ENCODE results near the gene P4HTM. TPM values are rescaled to one million over a fixed set of nuclear protein-coding genes. Genes with fewer than 3 reads are reported as not detected.
A peak's percentile ranks its signal among the peaks of the same experiment; 100 is the strongest.

Gene P4HTM
- total RNA-seq, 1 experiment from 2014 or later, result 17.6 TPM

GRCh38 chr3:49012441-49013017, 22.5 kb downstream of the P4HTM start:
- no peak overlapping the region for H3K4me3 ChIP-seq (ENCODE audit: insufficient read depth, low read depth, low read length)
- H3K36me3 ChIP-seq (replicated peaks; ENCODE audit: control insufficient read depth, insufficient read depth, low read length), result peaks cover 42% of the 10 kb centered on the region
- H3K27me3 ChIP-seq (ENCODE audit: control insufficient read depth, insufficient read depth, low read length), result no peaks in the 10 kb centered on the region
- DNase-seq, result no peak

DNA sequence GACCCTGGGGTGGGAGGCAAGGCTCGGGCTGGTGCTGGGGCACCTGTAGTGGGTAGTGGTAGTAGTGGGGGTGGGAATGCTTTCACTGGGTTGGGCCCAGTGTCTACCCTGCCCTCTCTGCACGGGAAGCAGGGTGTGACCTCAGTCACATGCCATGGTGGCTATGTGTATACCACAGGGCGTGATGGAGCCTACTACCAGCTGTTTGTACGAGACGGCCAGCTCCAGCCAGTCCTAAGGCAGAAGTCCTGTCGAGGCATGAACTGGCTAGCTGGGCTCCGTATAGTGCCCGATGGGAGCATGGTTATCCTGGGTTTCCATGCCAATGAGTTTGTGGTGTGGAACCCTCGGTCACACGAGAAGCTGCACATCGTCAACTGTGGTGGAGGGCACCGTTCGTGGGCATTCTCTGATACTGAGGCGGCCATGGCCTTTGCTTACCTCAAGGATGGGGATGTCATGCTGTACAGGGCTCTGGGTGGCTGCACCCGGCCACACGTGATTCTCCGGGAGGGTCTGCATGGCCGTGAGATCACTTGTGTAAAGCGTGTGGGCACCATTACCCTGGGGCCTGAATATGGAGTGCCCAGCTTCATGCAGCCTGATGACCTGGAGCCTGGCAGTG, 23.2 kb downstream of the P4HTM start:
- DNase-seq, result no peak
- no peak overlapping the region for H3K4me3 ChIP-seq (ENCODE audit: insufficient read depth, low read depth, low read length)
- peaks cover 42% of the 10 kb centered on the region for H3K36me3 ChIP-seq (replicated peaks; ENCODE audit: control insufficient read depth, insufficient read depth, low read length)
- H3K27me3 ChIP-seq (ENCODE audit: control insufficient read depth, insufficient read depth, low read length), result no peaks in the 10 kb centered on the region

DNA sequence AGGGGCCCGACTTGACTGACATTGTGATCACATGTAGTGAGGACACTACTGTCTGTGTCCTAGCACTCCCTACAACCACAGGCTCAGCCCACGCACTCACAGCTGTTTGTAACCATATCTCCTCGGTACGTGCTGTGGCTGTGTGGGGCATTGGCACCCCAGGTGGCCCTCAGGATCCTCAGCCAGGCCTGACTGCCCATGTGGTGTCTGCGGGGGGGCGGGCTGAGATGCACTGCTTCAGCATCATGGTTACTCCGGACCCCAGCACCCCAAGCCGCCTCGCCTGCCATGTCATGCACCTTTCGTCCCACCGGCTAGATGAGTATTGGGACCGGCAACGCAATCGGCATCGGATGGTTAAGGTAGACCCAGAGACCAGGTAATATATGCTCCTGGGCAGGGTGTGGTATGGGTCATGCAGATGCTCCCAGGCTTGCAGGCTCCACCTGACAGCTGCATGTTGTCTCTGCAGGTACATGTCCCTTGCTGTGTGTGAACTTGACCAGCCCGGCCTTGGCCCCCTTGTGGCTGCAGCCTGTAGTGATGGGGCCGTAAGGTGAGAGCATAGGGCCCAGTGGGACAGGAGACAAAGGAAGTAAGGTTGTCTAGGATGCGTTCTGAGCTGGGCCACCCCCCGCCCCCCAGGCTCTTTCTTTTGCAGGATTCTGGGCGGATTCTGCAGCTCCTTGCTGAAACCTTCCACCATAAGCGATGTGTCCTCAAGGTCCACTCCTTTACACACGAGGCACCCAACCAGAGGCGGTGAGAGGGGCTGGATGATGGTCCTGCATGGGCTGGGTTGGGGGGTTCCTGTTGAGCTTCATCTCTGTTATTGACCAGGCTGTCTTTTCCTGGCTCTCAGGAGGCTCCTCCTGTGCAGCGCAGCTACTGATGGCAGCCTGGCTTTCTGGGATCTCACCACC, 24.0 kb downstream of the P4HTM start:
- H3K27me3 ChIP-seq (ENCODE audit: control insufficient read depth, insufficient read depth, low read length), result no peaks in the 10 kb centered on the region
- H3K36me3 ChIP-seq (replicated peaks; ENCODE audit: control insufficient read depth, insufficient read depth, low read length), result peaks cover 42% of the 10 kb centered on the region
- peak; percentile 89 for DNase-seq
- no peak overlapping the region for H3K4me3 ChIP-seq (ENCODE audit: insufficient read depth, low read depth, low read length)

DNA sequence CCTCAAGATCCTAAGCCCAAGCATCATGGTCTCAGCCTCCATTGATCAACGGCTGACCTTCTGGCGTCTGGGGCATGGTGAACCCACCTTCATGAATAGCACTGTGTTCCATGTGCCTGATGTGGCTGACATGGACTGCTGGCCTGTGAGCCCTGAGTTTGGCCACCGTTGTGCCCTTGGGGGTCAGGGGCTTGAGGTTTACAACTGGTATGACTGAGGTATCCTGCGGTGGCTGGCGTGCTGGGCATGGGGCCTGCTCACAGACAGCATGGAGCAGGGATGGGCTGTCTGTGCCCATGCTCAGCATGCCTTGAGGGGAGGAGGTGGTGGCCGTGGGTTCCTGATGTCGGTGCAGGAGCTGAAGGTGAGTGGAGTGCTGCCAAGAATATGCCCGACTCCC, 25.0 kb downstream of the P4HTM start:
- H3K36me3 ChIP-seq (replicated peaks; ENCODE audit: control insufficient read depth, insufficient read depth, low read length), result peaks cover 41% of the 10 kb centered on the region
- DNase-seq, result no peak
- H3K4me3 ChIP-seq (ENCODE audit: insufficient read depth, low read depth, low read length), result no peak overlapping the region
- no peaks in the 10 kb centered on the region for H3K27me3 ChIP-seq (ENCODE audit: control insufficient read depth, insufficient read depth, low read length)

DNA sequence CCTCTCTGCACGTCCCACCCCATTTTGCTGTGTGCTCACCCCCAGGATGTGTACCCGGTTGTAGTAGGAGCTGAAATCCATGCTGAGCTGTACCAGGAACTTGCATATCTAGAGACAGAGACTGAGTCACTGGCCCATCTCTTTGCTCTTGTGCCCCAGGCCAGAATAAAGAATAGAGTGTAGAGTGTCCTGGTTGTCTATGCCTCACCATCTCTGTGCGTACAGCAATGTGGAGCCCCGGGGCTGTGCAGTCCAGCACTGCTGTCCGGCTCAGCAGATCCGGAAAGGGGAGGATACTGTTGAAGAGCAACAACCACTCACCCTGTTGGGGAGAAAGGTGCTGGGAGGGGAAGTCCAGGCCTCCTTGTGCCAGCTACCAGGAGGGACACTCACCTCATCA, 25.7 kb downstream of the P4HTM start:
- DNase-seq, result no peak
- peaks cover 41% of the 10 kb centered on the region for H3K36me3 ChIP-seq (replicated peaks; ENCODE audit: control insufficient read depth, insufficient read depth, low read length)
- no peak overlapping the region for H3K4me3 ChIP-seq (ENCODE audit: insufficient read depth, low read depth, low read length)

DNA sequence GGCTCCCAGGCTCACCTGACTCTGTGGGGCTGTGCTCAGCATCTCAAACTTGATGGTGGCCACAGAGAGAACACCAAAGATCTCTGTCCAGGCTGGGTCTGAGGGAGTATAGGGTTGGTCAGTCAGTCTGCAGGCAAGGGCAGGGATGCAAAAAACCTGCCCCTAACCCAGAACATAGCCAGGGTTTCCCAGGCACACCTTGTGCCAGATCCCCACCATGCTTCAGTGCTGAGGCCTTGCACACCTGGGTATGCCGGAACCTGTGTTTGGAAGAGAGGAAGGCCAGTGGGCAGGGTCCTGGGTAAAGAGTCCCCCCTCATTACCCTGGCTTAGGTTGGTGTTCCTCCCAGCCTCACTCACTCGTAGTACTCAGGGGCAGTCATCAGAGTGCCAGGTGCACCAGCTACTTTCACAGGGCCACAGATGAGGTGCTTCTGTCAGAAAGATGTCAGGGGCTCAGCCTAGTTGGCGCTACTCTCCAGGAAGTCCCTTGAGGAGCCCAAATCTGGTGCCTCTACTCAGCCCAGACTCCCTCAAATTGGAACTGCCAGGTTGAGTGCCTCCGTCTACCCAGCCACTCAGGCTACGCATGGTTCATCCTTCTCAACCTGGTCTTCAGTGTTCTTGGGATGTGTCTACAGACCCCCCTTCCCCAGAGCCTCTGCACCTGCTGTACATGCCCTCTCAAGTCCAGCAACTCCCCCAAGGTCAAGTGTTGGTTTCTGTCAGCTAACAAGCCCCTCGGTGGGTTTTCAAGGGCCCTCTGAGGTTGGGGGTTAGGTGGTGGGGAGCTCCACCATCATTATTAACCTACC, 26.6 kb downstream of the P4HTM start:
- Histone ChIP-seq H3K4me3 (ENCODE audit: insufficient read depth, low read depth, low read length) (no peak overlapping the region), H3K36me3 (replicated peaks; ENCODE audit: control insufficient read depth, insufficient read depth, low read length) (peaks cover 37% of the 10 kb centered on the region), H3K27me3 (ENCODE audit: control insufficient read depth, insufficient read depth, low read length) (no peaks in the 10 kb centered on the region)
- peak; percentile 24 for DNase-seq

More for the DNA sequence above, 25.7 kb downstream of the P4HTM start:
- no peaks in the 10 kb centered on the region for H3K27me3 ChIP-seq (ENCODE audit: control insufficient read depth, insufficient read depth, low read length)

DNA sequence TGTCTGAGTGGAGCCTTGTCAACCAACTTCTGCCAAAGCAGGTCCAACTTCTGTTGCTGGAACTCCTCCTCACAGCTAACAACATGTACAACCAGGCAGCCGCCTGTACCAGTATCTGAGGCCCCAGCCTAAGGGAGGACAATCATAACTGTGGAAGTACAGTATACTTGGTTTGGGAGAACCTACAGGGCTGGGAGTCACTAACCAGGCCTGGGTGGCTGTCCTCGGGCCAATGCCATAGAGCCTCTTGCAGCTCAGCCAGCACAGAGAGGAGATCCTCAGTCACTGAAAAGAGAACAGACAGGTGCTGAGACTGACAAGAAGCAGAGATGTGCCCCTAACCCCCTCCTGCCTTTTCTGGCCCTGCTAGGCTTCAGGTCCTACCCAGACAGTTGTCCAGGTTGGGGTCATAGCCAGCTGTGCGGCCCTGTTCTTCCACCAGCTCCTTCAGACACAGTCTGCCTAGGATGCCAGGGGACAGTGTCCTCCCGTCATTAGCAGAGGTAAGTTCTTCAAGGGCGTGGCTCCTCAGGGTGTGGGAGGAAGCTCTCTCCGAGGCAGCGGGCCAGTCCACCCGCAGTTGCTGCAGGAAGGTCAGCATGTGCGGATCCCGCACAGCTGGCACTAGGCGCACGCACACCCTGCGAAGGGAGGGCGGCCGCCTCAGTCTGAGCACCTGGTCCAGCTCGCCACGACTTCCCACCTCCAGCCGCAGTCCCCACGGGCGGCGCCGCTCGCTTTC, 27.4 kb downstream of the P4HTM start:
- DNase-seq, result peak; percentile 72
- Histone ChIP-seq H3K27me3 (ENCODE audit: control insufficient read depth, insufficient read depth, low read length) (no peaks in the 10 kb centered on the region), H3K4me3 (ENCODE audit: insufficient read depth, low read depth, low read length) (peak overlapping the region; percentile 92), H3K36me3 (replicated peaks; ENCODE audit: control insufficient read depth, insufficient read depth, low read length) (peaks cover 32% of the 10 kb centered on the region)

DNA sequence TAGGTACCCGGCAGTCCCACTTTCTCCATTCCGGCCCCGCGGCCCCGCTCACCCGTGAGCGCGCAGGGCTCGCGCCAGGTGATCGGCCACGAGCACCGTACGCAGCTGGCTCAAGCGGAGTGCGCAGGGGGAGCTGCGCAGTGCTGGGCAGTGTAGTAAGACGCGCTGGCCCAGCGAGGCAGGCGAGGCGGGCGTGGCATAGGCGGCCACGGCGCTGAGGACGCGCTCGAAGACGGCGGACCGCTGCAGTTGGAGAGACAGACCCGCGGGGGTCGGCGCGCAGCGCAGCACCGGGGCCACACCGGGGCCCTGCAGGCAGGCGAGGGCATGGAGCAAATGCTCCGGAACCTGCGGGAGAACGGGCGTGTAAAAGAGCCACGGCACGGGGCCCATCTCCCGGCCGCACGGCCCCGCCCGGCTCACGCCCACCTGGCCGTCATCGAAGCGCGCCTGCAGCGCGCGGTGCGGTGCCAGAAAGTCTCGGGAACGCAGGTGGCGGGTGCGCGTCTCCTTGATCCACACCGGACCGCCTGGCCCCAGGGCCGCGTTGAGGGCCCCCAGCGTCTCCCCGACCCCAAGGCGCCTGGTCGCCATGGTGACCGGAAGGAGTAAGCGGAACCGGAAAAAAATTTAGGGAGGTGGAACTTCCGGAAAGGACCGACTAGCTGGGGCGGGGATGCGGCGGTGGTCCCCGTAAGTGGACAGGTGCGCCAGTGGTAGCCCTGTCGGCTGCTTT, 28.1 kb downstream of the P4HTM start, which contains the start of gene DALRD3:
Gene DALRD3, minus strand, starts transcription at position 610 of the 736 bp plus-strand sequence. Its CDS starts 16 bp downstream, at position 594.
- Histone ChIP-seq H3K27me3 (ENCODE audit: control insufficient read depth, insufficient read depth, low read length) (no peaks in the 10 kb centered on the region), H3K4me3 (ENCODE audit: insufficient read depth, low read depth, low read length) (peak within 1 kb of the TSS; percentile 92), H3K36me3 (replicated peaks; ENCODE audit: control insufficient read depth, insufficient read depth, low read length) (peaks cover 32% of the 10 kb centered on the region)
- peak; percentile 96 for DNase-seq

DNA sequence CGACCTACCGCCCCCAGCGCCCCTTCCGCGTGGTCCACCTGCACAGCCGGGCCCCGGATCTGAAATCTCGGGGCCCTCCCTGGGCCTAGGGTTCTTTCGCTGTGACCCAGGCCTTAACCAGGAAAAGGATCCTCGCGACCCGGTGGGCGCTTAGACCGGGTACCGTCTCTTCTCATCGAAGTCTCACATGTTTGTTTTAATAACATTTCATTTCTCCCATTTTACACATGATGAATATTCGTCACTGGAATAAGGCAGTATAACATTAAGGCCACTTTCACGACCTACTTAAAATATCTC, 28.6 kb downstream of the P4HTM start:
- Histone ChIP-seq H3K27me3 (ENCODE audit: control insufficient read depth, insufficient read depth, low read length) (no peaks in the 10 kb centered on the region), H3K4me3 (ENCODE audit: insufficient read depth, low read depth, low read length) (peak overlapping the region; percentile 92), H3K36me3 (replicated peaks; ENCODE audit: control insufficient read depth, insufficient read depth, low read length) (peaks cover 32% of the 10 kb centered on the region)
- no peak for DNase-seq

- no peaks in the 10 kb centered on the region for H3K27me3 ChIP-seq (ENCODE audit: control insufficient read depth, insufficient read depth, low read length)
- H3K4me3 ChIP-seq (ENCODE audit: insufficient read depth, low read depth, low read length), result peak overlapping the region; percentile 96
- no peak for DNase-seq
- H3K36me3 ChIP-seq (replicated peaks; ENCODE audit: control insufficient read depth, insufficient read depth, low read length), result peaks cover 35% of the 10 kb centered on the region
Observed at GRCh38 chr3:49019941-49020329, 29.9 kb downstream of the P4HTM start.

GRCh38 chr3:49020330-49021212, 30.5 kb downstream of the P4HTM start:
- DNase-seq, result peak; percentile 88
- Histone ChIP-seq H3K4me3 (ENCODE audit: insufficient read depth, low read depth, low read length) (peak overlapping the region; percentile 96), H3K27me3 (ENCODE audit: control insufficient read depth, insufficient read depth, low read length) (no peaks in the 10 kb centered on the region), H3K36me3 (replicated peaks; ENCODE audit: control insufficient read depth, insufficient read depth, low read length) (peaks cover 35% of the 10 kb centered on the region)

DNA sequence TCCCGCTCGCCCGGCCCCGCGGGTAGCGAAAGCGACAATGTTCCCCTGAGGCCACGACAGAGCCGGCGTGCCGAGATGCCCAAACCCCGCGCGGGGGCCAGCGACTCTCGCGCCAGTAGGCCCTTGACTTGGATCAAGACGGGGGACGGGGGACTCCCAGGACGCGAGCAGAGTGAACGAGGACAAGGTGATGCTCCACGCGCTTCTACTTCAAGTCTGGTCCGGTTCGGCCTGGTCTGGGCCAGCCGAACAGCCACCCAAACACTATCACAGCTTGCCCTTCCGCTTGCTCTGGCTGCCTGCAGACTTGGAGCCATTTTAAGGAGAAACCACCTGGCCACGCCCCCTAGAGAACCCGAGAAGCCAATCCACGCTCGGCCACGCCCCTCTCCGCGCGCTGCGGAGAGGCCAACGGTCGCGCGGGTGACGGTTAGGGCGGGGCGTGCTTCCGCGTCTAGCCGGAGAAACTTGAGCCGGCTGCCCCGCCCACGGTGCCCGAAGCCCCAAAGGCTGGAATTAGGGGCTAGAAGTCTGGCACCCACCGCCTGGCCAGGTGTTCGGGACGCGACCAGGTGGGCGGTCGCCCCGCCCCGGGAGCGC, 31.3 kb downstream of the P4HTM start:
- Histone ChIP-seq H3K36me3 (replicated peaks; ENCODE audit: control insufficient read depth, insufficient read depth, low read length) (peaks cover 34% of the 10 kb centered on the region), H3K4me3 (ENCODE audit: insufficient read depth, low read depth, low read length) (peak overlapping the region; percentile 96), H3K27me3 (ENCODE audit: control insufficient read depth, insufficient read depth, low read length) (no peaks in the 10 kb centered on the region)
- peak; percentile 98 for DNase-seq

Data from H7 (cell line).